HG03108 (cell line): ENCODE results near the gene ANKRD62.

Experiments
- ATAC-seq: cut with Tn5 transposase; IDR thresholded peaks from one replicate; pipeline ENCODE4 v1.9.1; 2021; ENCODE audit warnings: moderate library complexity; ENCODE audit not compliant: unreplicated experiment

The ANKRD62 gene

GRCh38 chr18:12165038-12165768, 71.6 kb downstream of the ANKRD62 start:
- no peak for ATAC-seq
